GM18873 (cell line): ENCODE results near the gene DNAH8.

Experiments used
- ATAC-seq: cut with Tn5 transposase; IDR thresholded peaks from one replicate; pipeline ENCODE4 v1.9.1; 2021; ENCODE audit warnings: mild to moderate bottlenecking, moderate library complexity, moderate number of reproducible peaks; ENCODE audit not compliant: unreplicated experiment, low FRiP score

Gene DNAH8

GRCh38 chr6:38988736-38989449 is 273.8 kb downstream of the DNAH8 start:
- ATAC-seq = no peak

- no peak for ATAC-seq
These were observed 275.4 kb downstream of the DNAH8 start for GRCh38 chr6:38990475-38990874.

- no peak for ATAC-seq
These were observed 281.6 kb downstream of the DNAH8 start for GRCh38 chr6:38996676-38997075.

GRCh38 chr6:38997128-38997761 is 282.1 kb downstream of the DNAH8 start:
- ATAC-seq = no peak

GRCh38 chr6:39003072-39003471 is 288.0 kb downstream of the DNAH8 start:
- no peak for ATAC-seq

GRCh38 chr6:39003492-39003891 is 288.4 kb downstream of the DNAH8 start:
- no peak for ATAC-seq

- ATAC-seq = no peak
These were observed 289.7 kb downstream of the DNAH8 start for GRCh38 chr6:39004801-39005200.

- ATAC-seq = no peak
These were observed 290.7 kb downstream of the DNAH8 start for GRCh38 chr6:39005774-39006173.

GRCh38 chr6:39007575-39007974 is 292.5 kb downstream of the DNAH8 start:
- no peak for ATAC-seq

GRCh38 chr6:39008737-39009136 is 293.6 kb downstream of the DNAH8 start:
- ATAC-seq = no peak

- ATAC-seq = no peak
These were observed 294.4 kb downstream of the DNAH8 start for GRCh38 chr6:39009476-39009875.

GRCh38 chr6:39016839-39017546 is 301.9 kb downstream of the DNAH8 start:
- no peak for ATAC-seq

GRCh38 chr6:39017547-39017880 is 302.4 kb downstream of the DNAH8 start:
- ATAC-seq = no peak

- ATAC-seq = no peak
These were observed 303.0 kb downstream of the DNAH8 start for GRCh38 chr6:39018103-39018502.

GRCh38 chr6:39020136-39020535 is 305.0 kb downstream of the DNAH8 start:
- ATAC-seq = no peak

- ATAC-seq = no peak
These were observed 305.9 kb downstream of the DNAH8 start for GRCh38 chr6:39021041-39021440.

- ATAC-seq = no peak
These were observed 306.7 kb downstream of the DNAH8 start for GRCh38 chr6:39021779-39022178.

GRCh38 chr6:39026175-39026574 is 311.1 kb downstream of the DNAH8 start:
- no peak for ATAC-seq

GRCh38 chr6:39029156-39030011 is 314.3 kb downstream of the DNAH8 start:
- ATAC-seq = no peak

- no peak for ATAC-seq
These were observed 320.6 kb downstream of the DNAH8 start for GRCh38 chr6:39035681-39036080.

GRCh38 chr6:39037082-39037508 is 322.0 kb downstream of the DNAH8 start:
- no peak for ATAC-seq
